PC-3 (cell line): ENCODE results near the gene VAPB. TPM values are rescaled to one million over a fixed set of nuclear protein-coding genes. Genes with fewer than 3 reads are reported as not detected.

ENCODE experiments used
- ATAC-seq: fragments of 200-7000 bp; cut with Tn5 transposase; 2 replicates; pipeline ENCODE4 v1.9.1; 2020; ENCODE audit warnings: mild to moderate bottlenecking, moderate library complexity
- BruUV-seq: library from RNA; stranded (reverse); fragments of 400-500 nt; replicated peaks from 2 replicates; lab custom pipeline; 2021; lab: Mats Ljungman, UMichigan
- CTCF ChIA-PET: fragments of 300-600 bp; sonication (Branson Sonifier 250); formaldehyde crosslinking; loops from one replicate; lab custom pipeline; 2022; ENCODE audit warnings: antibody characterized with exemption; lab: Charles Lee
- POLR2A ChIA-PET: fragments of 300-600 bp; sonication (Branson Sonifier 250); formaldehyde crosslinking; loops from one replicate; lab custom pipeline; 2022; ENCODE audit warnings: antibody characterized with exemption; ENCODE audit not compliant: unreplicated experiment; lab: Charles Lee
- DNase-seq: peaks from one replicate; pipeline ENCODE4 v3.0.0-alpha.2; 2015
- H2AFZ ChIP-seq: fragments of 300-600 bp; sonication (generic); 2 replicates; pipeline ENCODE4 v1.6.0; 2016; ENCODE audit warnings: antibody characterized with exemption, low read length
- H3F3A ChIP-seq: fragments of 300-600 bp; sonication (generic); one replicate; pipeline ENCODE4 v1.6.0; 2017; ENCODE audit warnings: antibody characterized with exemption, low read length, control low read depth, mild to moderate bottlenecking; ENCODE audit not compliant: unreplicated experiment
- H3K27ac ChIP-seq: fragments of 300-600 bp; sonication (generic); 2 replicates; pipeline ENCODE4 v1.5.1; 2016; ENCODE audit warnings: mild to moderate bottlenecking, low read length
- H3K27me3 ChIP-seq: fragments of 300-600 bp; sonication (generic); 2 replicates; pipeline ENCODE4 v1.6.1; 2016; ENCODE audit warnings: low read length, mixed read lengths
- H3K36me3 ChIP-seq: fragments of 300-600 bp; sonication (generic); 2 replicates; pipeline ENCODE4 v1.6.1; 2016; ENCODE audit warnings: low read depth, mixed run types, low read length, mixed read lengths
- H3K4me1 ChIP-seq: fragments of 300-600 bp; sonication (generic); 2 replicates; pipeline ENCODE4 v1.5.1; 2016; ENCODE audit warnings: low read length; ENCODE audit not compliant: insufficient read depth
- H3K4me2 ChIP-seq: fragments of 300-600 bp; sonication (generic); 2 replicates; pipeline ENCODE4 v1.6.0; 2016; ENCODE audit warnings: low read length
- H3K4me3 ChIP-seq: fragments of 300-600 bp; sonication (generic); 2 replicates; pipeline ENCODE4 v1.5.1; 2016; ENCODE audit warnings: mild to moderate bottlenecking, low read length, mixed read lengths
- H3K79me2 ChIP-seq: fragments of 300-600 bp; sonication (generic); 2 replicates; pipeline ENCODE4 v1.6.1; 2017; ENCODE audit warnings: low read length, mixed read lengths
- H3K9ac ChIP-seq: fragments of 300-600 bp; sonication (generic); 2 replicates; pipeline ENCODE4 v1.6.0; 2016; ENCODE audit warnings: mild to moderate bottlenecking, low read length
- H3K9me2 ChIP-seq: fragments of 300-600 bp; sonication (generic); replicated peaks from 2 replicates; pipeline ENCODE4 v1.6.1; 2016; ENCODE audit warnings: mixed run types, low read length, mixed read lengths
- H3K9me3 ChIP-seq: fragments of 300-600 bp; sonication (generic); 2 replicates; pipeline ENCODE4 v1.6.1; 2016; ENCODE audit warnings: low read length, mixed read lengths
- H4K20me1 ChIP-seq: fragments of 300-600 bp; sonication (generic); 2 replicates; pipeline ENCODE4 v1.6.1; 2016; ENCODE audit warnings: low read length, mixed read lengths
- CTCF ChIP-seq: fragments of 300-600 bp; sonication (generic); conservative IDR thresholded peaks from 2 replicates; pipeline ENCODE4 v1.5.1; 2017; ENCODE audit warnings: antibody characterized with exemption, low read depth, mild to moderate bottlenecking, low read length
- EZH2 ChIP-seq: fragments of 300-600 bp; sonication (generic); IDR thresholded peaks from one replicate; pipeline ENCODE4 v1.6.1; 2017; ENCODE audit warnings: antibody characterized with exemption, mild to moderate bottlenecking, low read length; ENCODE audit not compliant: unreplicated experiment
- EZH2phosphoT487 ChIP-seq: fragments of 300-600 bp; sonication (generic); IDR thresholded peaks from 2 replicates; pipeline ENCODE4 v1.6.1; 2018; ENCODE audit warnings: mild to moderate bottlenecking, antibody characterized with exemption, low read length, borderline replicate concordance
- intact Hi-C: fragments of 100-400 bp; cut with micrococcal nuclease; formaldehyde crosslinking; loops from 2 replicates; pipeline ENCODE4 v1.9.0; 2023
- total RNA-seq: library from RNA; depleted of rRNA; stranded (reverse); fragments of >200 nt; gene quantifications from 2 replicates; pipeline ENCODE4 v1.2.3, GENCODE V29; 2014

VAPB gene
- total RNA-seq, 1 experiment from 2014 or later, result 16.5 TPM

- H3K4me2 ChIP-seq, result 0 out of 2 replicates have a peak overlapping the region, but pooled peaks have one; percentile 23
- no peak for ATAC-seq
- intact Hi-C loops, result loop anchor here (5.0 kb wide), 1 partner anchor 103 kb away; no protein-coding TSS in a partner anchor
- peak overlapping the region; percentile 87; the same call in 1 of the 2 replicates for H3K27ac ChIP-seq
- H3K9ac ChIP-seq, result no peak overlapping the region
- no peaks in the 10 kb centered on the region for H3K9me3 ChIP-seq
- ChIA-PET CTCF (no interaction called here), POLR2A (interaction anchor here (0.6 kb wide), 1 partner anchor 124 kb away, joined by 25 read pairs; no protein-coding TSS in a partner anchor)
- no peak overlapping the region for H2AFZ ChIP-seq
- H3K4me1 ChIP-seq, result peaks cover 49% of the 10 kb centered on the region
- no peak for TF ChIP-seq EZH2phosphoT487
- no peak for TF ChIP-seq CTCF
- TF ChIP-seq EZH2, result no peak
- H3K27me3 ChIP-seq, result no peaks in the 10 kb centered on the region
- peaks cover 67% of the 10 kb centered on the region for H3K79me2 ChIP-seq
- H3K9me2 ChIP-seq, result no peaks in the 10 kb centered on the region
- H3F3A ChIP-seq, result peaks cover 17% of the 10 kb centered on the region
- BruUV-seq, result no TSS peak
- H4K20me1 ChIP-seq, result no peaks in the 10 kb centered on the region
- peaks cover 19% of the 10 kb centered on the region; the same call in 1 of the 2 replicates for H3K36me3 ChIP-seq
- no peak overlapping the region for H3K4me3 ChIP-seq
- DNase-seq, result no peak
Measured at GRCh38 chr20:58340151-58340550, 48.9 kb upstream of the VAPB start.

- POLR2A ChIA-PET, result interaction anchor here (0.6 kb wide), 1 partner anchor 123 kb away, joined by 25 read pairs; no protein-coding TSS in a partner anchor
- intact Hi-C loops, result loop anchor here (5.0 kb wide), 1 partner anchor 104 kb away; no protein-coding TSS in a partner anchor
- BruUV-seq, result no TSS peak
Measured at GRCh38 chr20:58340853-58341252, 48.2 kb upstream of the VAPB start.

More at GRCh38 chr20:58340853-58341252, 48.2 kb upstream of the VAPB start:
- H3K9me3 ChIP-seq, result no peaks in the 10 kb centered on the region
- ATAC-seq (no peak), DNase-seq (peak; percentile 49)
- H3K27me3 ChIP-seq, result no peaks in the 10 kb centered on the region
- H3K36me3 ChIP-seq, result peaks cover 26% of the 10 kb centered on the region
- H4K20me1 ChIP-seq, result no peaks in the 10 kb centered on the region
- TF ChIP-seq CTCF, result no peak
- no peak for TF ChIP-seq EZH2phosphoT487
- TF ChIP-seq EZH2, result no peak
- H3F3A ChIP-seq, result peaks cover 17% of the 10 kb centered on the region
- H3K4me3 ChIP-seq, result no peak overlapping the region
- peak overlapping the region; percentile 6; the same call in 1 of the 2 replicates for H3K9ac ChIP-seq
- H2AFZ ChIP-seq, result no peak overlapping the region
- H3K79me2 ChIP-seq, result peaks cover 67% of the 10 kb centered on the region
- H3K9me2 ChIP-seq, result no peaks in the 10 kb centered on the region
- CTCF ChIA-PET, result no interaction called here
- peaks cover 50% of the 10 kb centered on the region for H3K4me1 ChIP-seq
- peak overlapping the region; percentile 23 for H3K4me2 ChIP-seq
- peak overlapping the region; percentile 87 for H3K27ac ChIP-seq
